G401 (cell line): ENCODE results near the gene RAVER1. TPM values are rescaled to one million over a fixed set of nuclear protein-coding genes. Genes with fewer than 3 reads are reported as not detected.
"Not testable (repeated sequence)": the region's sequence is repeated elsewhere in the genome, so short reads cannot be mapped to it uniquely, and the experiment has no call there.

Source experiments
- DNase-seq: peaks from one replicate; pipeline ENCODE4 v3.0.0-alpha.2; 2015; ENCODE audit warnings: low spot score
- in situ Hi-C: cut with HindIII; loops from 2 replicates; pipeline ENCODE4 v1.10.0; 2016; ENCODE audit warnings: low sequenced_read_pairs, mixed read lengths
- total RNA-seq: library from RNA; depleted of rRNA; stranded (reverse); fragments of >200 nt; shearing (Covaris generic); gene quantifications from 2 replicates; pipeline ENCODE4 v1.2.3, GENCODE V29; 2014; rRNA removed

RAVER1 gene, protein sequence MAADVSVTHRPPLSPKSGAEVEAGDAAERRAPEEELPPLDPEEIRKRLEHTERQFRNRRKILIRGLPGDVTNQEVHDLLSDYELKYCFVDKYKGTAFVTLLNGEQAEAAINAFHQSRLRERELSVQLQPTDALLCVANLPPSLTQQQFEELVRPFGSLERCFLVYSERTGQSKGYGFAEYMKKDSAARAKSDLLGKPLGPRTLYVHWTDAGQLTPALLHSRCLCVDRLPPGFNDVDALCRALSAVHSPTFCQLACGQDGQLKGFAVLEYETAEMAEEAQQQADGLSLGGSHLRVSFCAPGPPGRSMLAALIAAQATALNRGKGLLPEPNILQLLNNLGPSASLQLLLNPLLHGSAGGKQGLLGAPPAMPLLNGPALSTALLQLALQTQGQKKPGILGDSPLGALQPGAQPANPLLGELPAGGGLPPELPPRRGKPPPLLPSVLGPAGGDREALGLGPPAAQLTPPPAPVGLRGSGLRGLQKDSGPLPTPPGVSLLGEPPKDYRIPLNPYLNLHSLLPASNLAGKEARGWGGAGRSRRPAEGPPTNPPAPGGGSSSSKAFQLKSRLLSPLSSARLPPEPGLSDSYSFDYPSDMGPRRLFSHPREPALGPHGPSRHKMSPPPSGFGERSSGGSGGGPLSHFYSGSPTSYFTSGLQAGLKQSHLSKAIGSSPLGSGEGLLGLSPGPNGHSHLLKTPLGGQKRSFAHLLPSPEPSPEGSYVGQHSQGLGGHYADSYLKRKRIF
- 21.8 and 22.7 TPM in 2 replicates for total RNA-seq

GRCh38 chr19:10332965-10333757, at the start of gene RAVER1:
RAVER1 (minus strand) TSS chr19:10333529; CDS start chr19:10333507, 22 bp downstream.
- in situ Hi-C loops = no loop called here
- peak; percentile 98 for DNase-seq

DNA sequence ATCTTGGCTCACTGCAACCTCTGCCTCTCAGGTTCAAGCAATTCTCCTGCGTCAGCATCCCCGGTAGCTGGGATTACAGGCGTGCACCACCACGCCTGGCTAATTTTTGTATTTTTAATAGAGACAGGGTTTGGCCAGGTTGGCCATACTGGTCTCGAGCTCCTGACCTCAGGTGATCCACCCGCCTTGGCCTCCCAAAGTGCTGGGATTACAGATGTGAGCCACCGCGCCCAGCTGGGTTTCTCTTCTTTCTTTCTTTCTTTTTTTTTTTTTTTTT, 49.8 kb upstream of the RAVER1 start:
- in situ Hi-C loops, DNase-seq: not testable (repeated sequence)

DNA sequence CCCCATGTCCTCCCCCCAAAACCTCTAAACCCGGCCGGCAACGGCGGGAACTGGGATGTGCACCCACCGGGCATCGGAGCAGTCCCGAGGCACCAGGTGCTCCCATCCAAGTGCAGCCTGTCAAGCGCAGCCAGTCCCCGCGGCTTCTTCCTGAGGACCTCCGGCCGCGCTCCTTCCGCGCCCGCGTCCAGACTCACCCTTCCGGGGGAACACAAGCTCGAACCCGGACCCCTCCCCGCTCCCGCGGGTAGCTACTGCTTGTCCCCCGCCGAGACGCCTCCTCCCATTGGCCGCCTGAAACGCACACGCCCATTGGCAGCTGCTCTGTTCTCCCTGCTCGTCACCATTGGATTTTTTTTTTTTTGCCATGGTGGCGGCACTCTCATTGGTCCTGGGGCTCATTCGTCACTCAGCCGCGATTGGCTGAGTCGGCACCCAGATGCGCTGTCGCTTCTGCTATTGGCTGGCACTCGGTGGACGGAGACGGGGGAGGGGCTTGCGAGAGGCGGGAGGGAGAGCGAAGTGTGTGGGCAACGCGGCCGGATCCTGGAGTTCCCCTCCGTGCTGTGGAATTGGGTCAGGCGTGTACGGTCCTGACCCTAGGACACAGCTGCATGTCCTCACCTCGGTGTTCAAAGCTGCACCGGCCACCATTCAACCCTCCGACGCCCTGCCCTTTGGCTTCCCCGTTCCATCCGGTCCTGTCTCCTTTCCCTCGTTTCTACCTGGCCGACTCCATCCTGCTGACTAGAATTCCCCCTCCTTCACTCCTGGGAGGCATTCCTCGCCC, 47.2 kb upstream of the RAVER1 start, which contains the start of gene TYK2:
Gene TYK2 (minus strand): TSS at position 260 of the 790 bp plus-strand sequence. CDS start 2,166 bp downstream, outside the sequence.
- DNase-seq = peak; percentile 98
- in situ Hi-C loops = no loop called here

DNA sequence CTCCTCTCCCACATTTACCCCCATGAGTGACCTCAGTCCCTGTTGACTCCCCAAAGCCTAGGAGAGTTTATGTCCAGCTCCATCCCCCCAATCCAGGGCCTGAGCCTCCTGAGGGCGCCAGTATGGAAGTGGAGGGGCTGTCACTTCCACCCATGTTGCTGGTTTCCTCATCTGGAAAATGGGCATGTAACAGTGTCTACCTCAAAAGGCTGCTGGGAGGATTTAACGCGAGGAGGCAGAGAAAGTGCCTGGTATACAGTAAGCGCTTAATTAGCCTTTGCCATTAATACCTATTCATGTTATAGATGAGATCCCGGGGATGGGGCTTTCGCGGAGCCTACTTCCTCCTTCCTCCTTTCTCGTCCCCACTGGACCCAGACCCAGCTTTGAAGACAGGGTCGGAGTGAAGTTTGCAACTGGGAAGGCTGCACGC, 46.6 kb upstream of the RAVER1 start:
- in situ Hi-C loops = no loop called here
- DNase-seq = no peak

DNA sequence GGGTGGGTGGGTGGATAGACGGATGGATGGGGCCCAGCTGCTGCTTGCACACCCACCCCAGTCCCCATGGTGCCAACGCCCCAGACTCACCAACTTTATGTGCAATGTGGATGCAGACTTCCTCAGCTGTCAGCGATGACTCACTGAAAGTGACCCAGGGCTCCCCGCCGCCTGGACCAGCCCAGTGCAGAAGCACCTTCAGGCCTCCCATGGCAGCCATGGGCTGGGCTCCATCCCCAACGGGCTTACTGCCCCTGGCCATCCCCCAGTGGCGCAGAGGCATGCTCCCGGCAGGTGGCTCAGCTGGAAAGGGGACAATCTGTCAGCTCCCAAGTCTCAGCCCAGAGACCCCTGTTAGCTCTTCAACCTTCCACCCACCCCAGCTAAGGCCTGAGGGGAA, 44.8 kb upstream of the RAVER1 start:
- in situ Hi-C loops = no loop called here
- no peak for DNase-seq

DNA sequence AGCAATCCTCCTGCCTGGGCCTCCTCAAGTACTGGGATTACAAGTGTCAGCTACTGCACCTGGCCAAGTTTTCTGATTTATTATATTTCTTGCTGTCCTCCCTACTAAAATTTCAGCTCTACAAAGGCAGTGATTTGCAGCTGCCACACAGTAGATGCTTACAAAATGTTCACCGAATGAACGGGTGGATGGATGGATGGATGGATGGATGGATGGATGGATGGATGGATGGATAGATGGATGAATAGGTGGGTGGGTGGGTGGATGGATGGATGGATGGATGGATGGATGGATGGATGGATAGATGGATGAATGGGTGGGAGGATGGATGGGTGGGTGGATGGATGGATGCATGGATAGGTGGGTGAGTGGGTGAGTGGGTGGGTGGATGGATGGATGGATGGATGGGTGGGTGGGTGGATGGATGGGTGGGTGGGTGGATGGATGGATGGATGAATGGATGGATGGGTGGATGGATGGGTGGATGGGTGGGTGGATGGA, 43.9 kb upstream of the RAVER1 start:
- in situ Hi-C loops, DNase-seq: not testable (repeated sequence)

GRCh38 chr19:10374931-10375330, 41.6 kb upstream of the RAVER1 start:
- DNase-seq = no peak
- in situ Hi-C loops = no loop called here

GRCh38 chr19:10372690-10373089, 39.4 kb upstream of the RAVER1 start:
- no peak for DNase-seq
- in situ Hi-C loops = no loop called here

DNA sequence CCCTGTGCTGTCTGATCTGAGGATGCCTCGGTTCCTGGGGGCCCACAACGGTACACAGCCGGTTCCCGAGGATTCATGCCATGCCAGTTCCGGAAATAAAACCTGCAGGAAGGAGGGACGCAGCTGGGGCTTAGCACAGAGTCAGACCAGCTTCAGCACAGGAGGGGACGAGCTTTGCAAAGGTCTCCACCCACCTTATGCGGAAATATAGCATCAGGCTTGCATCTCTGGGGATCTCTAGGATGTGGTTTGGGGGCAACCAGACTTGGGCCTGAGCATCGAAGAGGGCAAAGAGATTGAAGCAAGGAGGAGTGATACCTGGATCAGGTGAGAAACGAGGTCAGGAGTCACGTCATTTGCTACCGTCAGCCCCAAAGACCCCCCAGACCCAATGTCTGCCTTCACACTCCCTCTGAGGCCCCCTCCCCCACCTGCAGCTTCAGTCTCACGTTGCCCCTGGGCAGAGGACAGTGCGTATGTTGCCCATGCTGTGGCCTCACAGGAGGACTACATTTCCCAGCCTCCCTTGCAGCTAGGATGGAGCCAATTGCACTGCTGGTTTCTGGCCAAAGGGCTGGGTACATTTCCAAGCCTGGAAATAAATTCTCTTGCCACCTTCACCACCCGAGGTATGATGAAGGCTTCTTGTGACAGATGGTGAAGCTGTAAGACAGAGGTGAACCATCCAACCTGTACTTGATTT, 34.9 kb upstream of the RAVER1 start:
- in situ Hi-C loops = no loop called here

DNA sequence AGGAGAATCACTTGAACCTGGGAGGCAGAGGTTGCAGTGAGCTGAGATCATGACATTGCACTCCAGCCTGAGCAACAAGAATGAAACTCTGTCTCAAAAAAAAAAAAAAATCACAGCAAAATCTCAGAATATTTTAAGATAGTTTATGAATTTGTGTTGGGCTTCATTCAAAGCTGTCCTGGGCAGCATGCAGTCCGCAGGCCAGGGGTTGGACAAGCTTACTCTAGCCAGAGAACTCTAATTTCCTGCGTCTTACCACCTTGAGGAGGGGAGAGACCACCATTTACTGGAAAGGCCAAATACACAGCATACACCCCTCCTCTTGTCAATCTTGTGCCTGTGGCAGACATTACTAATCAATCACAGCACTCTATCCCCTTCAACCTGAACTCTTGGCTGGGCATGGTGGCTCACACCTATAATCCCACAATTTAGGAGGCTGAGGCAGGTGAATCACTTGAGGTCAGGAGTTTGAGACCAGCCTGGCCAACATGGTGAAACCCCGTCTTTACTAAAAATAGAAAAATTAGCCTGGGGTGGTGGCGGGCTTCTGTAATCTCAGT, 33.7 kb upstream of the RAVER1 start:
- DNase-seq, in situ Hi-C loops: not testable (repeated sequence)

More for the DNA sequence above, 34.9 kb upstream of the RAVER1 start:
- peak; percentile 19 for DNase-seq

DNA sequence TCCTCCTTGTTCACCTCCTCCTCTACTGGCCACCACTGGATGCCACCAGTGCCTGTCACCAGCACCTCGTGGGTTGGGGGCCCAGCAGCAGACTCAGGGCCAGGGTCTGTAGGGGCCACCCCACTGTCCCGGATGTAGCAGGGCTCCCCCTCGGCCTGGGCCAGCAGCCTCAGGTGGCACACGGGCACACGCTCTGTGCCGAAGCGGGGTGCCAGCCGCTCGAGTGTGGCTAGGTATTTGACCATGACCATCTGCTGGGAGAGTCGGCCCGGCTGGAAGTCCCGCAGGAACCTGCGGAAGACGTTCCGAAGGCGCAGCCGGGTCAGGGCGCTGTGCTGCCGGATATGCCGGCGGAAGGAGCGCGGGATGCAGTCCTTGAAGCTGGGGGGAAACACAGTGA, 32.2 kb upstream of the RAVER1 start:
- in situ Hi-C loops = no loop called here
- no peak for DNase-seq

GRCh38 chr19:10364644-10365043, 31.3 kb upstream of the RAVER1 start:
- in situ Hi-C loops = no loop called here
- DNase-seq = peak; percentile 19

DNA sequence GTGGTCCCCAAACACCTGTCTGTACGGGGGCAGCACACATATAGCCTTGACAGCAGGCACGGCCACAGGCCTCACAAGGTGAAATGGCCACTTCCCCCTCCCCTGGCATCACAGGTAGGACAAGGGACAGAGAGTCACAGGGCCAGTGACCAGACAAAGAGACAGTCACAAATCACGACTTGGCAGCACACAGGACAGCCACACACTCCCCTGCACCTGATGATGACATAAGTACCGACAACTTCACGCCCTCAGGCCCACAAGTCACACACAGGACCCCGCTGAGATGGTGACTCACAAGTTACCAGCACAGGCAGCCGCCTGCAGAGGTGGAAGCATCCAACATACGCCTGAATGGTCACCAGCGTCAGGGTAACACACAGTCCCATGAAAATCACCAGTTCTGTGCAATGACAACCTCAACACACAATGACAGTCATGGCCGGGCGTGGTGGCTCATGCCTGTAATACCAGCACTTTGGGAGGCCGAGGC, 30.5 kb upstream of the RAVER1 start:
- DNase-seq = no peak
- in situ Hi-C loops = no loop called here

- in situ Hi-C loops = no loop called here
- no peak for DNase-seq
Measured at GRCh38 chr19:10362259-10362658, 28.9 kb upstream of the RAVER1 start.

- DNase-seq = no peak
- in situ Hi-C loops = no loop called here
Measured at GRCh38 chr19:10361569-10362011, 28.3 kb upstream of the RAVER1 start.

- in situ Hi-C loops = no loop called here
- DNase-seq = no peak
Measured at GRCh38 chr19:10356431-10356830, 23.1 kb upstream of the RAVER1 start.

GRCh38 chr19:10353793-10354391, 20.6 kb upstream of the RAVER1 start:
- no peak for DNase-seq
- in situ Hi-C loops = no loop called here
